CD4-positive, alpha-beta T cell treated with Interleukin-10 for 1 hour (primary cell): ENCODE results near the gene NBEA.

Experiments used
- DNase-seq: peaks from one replicate; pipeline ENCODE4 v3.0.0-alpha.2; 2020

NBEA gene

DNA sequence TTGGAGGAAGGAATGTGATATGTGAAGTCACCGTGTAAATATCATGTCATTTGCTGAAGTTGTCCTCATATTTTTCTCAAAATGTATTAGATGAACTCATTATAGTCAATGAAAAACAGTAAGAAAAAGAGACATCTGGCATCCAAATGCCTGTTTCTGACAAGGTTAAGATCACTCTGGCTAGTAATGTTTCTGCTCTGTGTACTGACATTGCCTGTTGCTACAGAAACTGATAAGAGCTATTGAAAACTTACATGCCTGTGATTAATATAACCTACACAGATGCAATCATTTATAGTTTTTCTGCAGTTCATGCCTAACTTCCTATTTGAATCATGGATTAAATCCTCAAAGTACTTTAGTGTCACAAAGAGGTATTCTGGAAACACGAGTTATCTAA is 249.8 kb downstream of the NBEA start:
- no peak for DNase-seq

DNA sequence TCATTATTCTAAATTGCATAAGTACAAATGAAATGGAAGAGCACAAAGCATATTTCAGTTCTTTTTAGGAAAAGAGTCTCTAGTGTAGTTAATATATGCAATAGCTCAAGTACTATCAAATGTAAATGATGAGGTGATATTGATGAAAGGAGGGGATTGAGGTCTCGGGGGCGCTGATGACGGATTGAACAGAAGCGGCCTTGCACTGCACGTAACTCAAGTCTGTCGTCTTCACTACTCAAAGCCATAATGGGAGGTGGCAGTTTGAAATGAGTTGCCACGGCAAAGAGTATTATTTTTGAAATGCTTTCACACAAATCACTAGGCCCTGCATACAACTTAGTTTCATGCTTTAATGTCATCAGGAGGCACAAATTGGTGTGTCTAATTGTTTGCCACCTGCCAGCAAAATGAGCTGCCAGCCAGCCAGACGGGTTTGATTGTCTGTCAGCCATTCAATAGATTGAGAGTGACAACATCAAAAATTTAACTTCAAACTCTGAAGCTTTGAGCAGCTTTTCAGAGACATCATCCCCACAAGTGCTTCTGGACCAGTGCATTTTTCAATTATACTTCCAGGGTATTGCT is 256.6 kb downstream of the NBEA start:
- DNase-seq = no peak

DNA sequence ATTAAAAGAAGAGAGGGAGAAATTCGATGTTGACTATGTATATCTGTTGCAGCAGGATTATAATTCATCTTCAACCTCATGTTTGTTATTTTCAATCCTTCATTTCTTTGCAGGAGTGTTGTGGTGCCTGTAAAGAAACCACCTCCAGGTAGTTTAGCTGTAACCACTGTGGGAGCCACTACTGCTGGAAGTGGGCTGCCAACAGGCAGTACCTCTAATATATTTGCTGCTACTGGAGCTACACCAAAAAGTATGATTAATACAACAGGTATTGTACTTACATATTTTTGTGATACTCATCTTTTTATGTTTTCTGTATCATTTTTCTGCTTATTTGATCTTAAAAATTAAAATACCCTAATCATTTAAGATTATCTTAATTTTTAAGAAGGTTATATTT is 266.5 kb downstream of the NBEA start:
- DNase-seq = no peak

DNA sequence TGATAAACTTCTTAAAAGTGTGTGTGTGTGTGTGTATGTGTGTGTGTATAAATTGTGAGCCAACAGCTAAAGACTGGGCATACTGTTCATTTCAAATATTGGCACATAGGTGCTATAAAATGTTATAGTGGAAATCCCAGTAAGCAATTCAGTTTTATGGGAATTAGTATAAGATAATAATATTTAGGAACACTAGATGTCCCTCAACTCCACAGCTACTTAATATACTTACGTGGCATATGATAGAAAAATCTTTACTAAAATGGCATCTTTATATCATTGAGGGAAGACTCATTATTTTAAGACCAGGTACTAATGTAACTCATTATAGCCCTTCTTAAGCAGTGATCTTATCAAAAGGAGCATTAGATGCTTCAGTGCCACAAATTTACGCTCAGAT is 268.2 kb downstream of the NBEA start:
- no peak for DNase-seq

DNA sequence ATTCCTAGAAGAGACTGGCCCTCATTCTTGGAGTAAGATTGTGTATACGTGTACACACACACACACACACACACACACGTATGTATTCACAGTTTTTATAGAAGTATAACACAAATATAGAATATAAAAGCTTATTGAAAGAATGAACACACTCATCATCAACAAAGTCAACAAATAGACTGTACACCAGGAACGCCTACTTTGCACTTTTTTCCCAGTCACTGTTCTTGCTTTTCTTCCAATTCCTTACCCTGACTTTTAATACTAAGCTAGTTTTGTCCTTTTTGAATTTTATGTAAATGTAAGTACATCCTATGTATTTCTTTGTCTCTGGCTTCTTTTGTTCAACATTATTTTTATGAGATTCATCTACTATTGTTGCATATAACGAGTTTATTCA is 269.9 kb downstream of the NBEA start:
- no peak for DNase-seq

DNA sequence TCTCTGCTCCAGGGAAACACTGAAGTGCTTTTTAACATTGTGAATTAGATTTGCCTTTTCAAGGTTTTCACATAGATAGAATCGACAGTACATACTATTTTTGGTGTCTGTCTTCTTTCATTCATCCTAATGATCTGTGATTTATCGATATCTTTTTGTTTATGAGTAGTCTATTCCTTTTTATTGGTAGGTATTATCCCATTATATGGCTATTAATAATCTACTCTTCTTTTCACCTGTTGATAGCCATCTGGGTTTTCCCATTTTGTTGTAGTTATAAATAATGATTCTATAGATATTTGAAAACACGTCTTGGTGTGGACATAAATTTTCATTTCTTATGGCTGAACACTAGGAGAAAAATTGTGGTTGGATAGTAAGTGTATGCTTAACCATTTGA is 271.8 kb downstream of the NBEA start:
- no peak for DNase-seq

DNA sequence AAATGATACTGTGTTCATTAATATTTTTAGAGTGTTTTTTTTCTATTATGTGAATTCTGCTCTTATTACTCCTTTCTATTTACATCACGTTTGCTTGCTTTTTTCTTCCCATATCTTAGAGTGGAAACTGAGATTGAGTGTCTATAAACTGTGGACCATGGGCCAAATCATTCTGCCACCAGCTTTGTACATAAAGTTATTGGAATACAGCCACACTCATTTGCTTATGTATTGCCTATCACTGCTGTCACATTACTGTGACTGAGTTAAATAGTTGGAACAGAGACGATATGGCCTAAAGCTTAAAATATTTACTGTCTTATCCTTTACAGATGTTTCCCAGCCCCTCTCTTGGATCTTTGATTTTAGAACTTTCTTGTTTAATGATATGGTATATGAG is 274.1 kb downstream of the NBEA start:
- DNase-seq = no peak

DNA sequence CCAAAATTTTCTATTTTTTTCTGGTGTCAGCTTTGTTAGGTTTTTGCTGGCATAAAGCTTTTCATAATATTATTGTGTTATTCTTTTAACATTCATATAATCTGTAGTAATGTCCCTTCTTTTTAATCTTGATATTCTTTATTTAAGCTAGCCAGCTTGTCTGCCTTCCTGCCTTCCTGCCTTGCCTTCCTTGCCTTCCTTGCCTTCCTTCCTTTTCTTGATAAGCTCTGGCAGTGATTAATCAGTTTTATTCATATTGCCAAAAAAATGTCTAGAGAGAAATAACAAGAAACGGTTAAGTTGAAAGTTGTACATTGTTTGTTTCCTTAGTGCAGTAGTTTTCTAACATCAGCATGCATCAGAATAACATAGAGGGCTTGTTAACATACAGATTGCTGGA is 277.0 kb downstream of the NBEA start:
- no peak for DNase-seq

DNA sequence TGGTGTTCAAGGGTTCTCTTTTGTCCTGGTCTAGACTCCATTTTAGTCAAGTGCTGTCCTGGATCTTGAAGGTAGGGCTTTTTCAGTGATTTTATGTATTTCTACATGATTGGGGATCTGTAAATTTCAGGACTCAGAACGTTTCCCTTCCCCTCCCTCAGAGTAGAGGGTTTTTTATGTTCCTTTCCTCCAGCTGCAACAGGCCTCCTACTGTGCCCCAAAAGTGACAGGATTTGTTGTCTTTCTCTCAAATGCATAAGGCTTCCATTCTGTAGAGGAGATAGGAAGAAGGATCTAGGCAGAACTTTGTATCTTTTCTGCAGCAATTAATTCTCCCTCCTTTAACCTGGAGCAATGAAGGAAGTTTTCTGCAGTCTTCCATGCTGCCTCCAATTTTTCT is 283.1 kb downstream of the NBEA start:
- no peak for DNase-seq

DNA sequence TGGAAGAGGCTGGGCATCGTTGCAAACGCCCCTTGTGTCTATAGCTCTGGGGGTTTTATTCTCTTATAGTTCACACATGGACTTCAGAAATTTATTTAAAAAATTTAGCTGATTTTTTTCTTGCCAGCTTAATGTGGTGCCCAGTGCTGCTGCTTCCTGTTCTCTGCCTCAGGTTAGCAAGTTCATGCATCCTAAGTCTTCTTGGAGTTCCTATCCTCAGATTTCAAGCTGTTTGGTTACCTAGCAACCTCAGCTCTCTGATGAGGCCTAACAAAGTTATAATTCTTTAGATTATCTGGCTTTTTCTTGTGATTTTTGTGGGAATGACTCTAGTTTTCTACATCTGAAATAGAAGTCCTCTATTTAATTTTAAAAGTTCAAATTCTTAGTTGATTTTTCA is 283.5 kb downstream of the NBEA start:
- no peak for DNase-seq

DNA sequence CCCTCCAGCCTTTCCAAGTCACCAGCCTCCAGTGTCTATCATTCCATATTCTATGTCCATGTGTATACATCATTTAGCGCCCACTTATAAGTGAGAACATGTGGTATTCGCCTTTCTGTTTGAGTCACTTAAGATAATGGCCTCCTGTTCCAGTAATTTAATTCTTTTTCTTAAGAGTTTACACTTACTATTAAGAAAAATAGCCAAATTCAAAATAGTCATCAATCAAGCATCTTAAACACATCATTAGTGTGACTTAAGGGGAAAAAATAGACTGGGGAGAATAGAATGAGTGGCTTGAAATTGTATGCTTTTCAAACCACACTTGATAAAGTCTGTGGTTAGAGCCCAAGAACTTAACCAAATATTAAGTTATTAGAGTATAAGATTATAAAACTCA is 286.5 kb downstream of the NBEA start:
- DNase-seq = no peak

DNA sequence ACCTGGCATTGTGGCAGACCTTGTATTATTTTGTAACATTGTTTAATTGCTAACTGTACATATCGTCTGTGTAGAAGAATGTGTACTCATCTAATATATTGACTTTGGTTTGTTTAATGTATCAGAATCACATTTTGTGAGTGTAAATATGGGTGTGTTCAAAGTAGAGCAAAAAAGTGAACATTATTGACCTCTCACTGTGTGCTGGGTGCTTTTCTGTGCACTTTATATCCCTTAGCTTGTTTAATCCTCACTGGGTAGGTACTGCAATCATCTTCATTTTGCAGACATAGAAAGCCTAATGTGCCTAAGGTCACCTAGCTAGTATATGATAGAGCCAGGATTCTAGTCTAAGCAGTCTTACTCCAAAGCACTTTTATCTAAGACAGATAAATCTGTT is 289.4 kb downstream of the NBEA start:
- no peak for DNase-seq

DNA sequence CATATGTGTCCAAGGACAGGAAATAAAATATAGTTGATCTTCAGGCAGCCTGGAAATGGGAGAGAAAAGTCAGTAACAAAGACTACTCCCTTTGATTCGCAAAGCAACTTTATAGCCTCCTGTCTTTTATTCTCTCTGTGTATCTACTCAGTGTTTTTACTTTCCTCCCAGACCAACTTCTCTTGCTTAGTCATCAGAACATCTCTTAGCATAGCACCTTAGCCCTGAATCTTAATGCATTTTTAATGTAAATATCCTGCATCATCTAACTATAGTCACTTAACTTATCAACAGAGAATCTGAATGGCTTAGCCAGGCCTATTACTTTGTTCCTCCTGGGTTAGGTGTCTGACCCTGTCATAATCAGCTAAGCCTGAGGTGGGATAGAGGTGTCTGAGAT is 296.2 kb downstream of the NBEA start:
- DNase-seq = no peak

DNA sequence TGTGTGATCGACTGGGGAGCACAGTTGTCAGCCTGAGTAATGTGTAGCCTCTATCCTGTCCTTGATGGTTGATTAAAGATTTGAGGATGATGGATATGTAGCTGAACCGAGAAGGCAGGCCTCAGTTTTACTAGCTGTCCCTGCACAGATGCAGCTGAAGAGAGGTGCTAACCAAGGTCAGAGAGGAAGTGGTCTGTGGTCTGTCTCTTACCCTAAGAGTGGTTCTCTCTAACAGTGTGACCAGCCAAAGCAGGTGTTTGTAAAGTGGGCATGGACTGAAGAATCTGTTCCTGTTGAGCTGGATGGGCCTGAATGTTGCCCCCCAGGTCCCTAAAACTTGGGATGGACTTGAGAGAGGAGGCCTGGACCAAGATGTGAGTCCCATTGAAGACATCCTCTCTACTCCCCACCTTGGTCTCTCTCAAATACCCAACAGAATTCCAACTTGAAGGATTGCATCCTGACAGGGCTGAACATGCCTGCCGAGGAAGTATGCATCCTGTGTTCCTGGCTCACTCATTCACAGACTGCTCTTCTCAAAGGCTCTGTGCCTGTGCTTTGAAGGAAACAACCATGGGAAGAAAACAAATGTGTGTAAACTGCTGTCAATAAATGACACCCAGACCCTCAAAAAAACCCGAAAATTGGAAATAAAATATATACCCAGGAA is 310.6 kb downstream of the NBEA start:
- DNase-seq = no peak

DNA sequence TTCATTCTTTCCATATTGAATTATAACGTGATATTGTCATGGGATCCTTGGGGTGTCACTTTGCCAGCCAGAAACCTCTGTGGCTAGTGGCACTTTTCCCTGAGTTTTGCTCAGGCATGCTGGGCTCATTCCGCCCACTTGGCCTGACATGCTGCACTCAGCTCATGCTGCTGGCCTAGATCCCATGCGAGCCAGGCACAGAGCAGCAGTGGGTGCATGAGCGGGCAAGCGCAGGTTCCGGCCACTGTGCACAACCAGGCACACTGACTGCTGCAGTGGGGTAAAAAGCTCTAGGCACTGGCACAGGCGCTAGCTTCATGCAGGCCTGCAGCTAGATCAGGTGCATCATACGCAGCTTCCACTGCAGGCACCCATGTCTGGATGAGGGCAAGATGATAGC is 313.2 kb downstream of the NBEA start:
- DNase-seq = no peak

DNA sequence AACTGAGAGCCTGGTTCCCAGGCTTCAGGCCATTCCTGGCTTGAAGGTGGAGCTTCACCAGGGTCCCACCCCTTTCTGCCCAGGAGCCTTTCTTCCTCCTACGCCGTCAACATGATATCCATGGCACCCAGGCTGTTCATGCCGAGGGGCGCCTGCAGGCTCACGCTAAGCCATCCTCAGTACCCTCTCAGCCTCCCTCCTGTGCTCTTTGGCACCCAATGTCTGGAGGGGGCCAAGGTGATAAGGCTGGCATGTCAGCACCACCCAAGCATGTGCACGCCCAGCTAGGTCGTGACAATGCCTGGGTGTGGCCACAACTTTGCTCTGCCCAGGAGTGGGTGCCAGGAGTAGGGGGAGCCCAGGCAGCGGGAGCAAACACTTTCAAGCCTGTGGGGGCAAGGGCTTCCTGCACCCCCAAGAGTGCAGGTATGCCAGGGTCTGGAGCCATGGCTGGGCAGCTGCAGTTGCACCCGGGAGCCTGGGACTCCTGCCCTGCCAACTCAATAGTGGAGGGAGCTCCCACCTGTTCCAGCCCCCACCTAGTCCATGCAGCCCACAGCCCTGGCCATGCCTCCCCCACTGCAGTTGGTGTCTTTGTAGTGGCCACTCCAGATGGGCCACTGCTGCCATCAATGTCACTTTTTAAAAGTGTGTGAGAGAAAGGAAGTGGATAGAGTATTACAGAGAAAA is 314.5 kb downstream of the NBEA start:
- DNase-seq = no peak

DNA sequence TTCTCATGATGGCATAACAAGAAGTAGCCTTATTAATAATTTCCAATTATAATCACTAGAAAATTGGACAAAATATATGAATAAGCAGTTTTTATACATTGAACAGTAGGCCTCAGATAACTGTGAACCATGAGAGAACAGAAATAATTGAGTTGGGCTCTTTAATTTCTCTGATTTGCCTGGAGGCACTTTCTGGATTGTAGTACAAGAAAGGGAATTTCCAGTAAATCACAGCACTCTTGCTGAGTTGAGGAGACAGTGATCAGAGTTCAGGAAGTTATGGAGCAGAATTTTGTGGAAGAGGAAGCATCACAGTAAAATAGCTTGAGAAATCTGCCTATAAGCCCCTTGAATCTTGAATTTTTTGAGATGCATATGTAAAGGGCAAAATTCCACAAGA is 318.2 kb downstream of the NBEA start:
- no peak for DNase-seq

DNA sequence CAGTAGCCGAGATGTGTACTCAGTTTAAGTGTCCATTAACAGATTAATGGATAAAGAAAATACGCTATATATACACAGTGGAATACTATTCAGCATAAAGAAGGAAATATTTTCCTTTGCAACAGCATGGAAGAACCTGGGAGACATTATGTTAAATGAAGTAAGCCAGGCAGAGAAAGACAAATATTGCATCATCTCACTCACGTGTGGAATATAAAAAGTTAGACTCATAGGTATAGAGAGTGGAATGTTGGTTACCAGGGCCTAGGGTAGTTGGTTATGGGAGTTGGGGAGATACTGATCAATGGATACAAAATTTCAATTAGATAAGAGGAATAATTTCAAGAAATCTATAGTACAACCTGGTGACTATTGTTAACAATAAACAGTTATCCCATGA is 324.3 kb downstream of the NBEA start:
- no peak for DNase-seq

DNA sequence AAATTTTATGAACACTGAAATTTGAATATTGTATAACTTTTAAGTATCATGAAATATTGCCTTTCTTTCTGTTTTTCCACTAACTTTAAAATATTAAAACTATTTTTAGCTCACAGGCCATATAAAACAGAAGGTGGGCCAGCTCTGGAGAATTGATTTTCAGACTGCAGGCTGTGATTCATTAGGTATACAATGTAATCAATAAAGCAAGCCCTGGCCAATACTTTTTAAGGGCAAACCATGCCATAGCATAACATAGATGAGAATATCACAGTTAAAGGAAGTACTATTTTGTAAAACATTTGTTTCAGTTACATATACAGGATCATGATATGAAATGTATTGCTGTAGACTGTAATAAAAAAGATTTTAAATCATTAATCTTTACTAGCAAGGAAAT is 336.8 kb downstream of the NBEA start:
- no peak for DNase-seq

DNA sequence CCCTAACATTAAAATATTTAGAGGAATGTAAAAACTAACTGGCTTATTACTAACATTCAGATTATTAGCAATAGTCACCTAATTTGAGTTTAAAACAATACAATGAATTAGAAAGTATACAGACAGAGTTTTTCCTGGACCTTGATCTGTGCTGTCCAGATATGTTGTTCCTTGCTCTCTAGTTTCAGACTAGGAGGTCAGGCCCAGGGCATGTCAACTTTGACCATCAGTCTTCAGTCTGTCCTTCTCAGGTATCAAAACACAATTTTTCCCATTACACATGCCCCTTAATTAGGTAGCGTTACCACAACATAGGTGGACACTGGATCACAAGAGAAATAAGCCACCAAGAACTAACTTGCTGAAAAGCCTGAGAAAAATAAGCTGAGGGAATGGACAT is 337.4 kb downstream of the NBEA start:
- DNase-seq = no peak

DNA sequence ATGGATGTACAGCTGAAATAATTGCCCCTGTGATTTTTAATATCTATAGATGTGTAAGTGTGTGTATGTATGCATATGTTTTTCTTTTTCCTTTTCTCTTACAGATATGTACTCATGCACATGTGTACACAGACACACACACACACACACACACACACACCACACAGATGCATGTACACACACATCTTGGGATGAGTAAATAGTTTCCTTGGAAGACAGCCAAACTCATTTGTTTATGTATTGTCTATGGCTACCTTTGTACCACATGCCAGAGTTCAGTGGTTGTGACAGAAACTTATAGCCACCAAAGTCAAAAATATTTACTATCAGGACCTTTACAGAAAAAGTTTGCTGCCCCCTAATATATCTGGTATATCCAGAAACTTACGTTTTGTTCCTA is 341.8 kb downstream of the NBEA start:
- no peak for DNase-seq

DNA sequence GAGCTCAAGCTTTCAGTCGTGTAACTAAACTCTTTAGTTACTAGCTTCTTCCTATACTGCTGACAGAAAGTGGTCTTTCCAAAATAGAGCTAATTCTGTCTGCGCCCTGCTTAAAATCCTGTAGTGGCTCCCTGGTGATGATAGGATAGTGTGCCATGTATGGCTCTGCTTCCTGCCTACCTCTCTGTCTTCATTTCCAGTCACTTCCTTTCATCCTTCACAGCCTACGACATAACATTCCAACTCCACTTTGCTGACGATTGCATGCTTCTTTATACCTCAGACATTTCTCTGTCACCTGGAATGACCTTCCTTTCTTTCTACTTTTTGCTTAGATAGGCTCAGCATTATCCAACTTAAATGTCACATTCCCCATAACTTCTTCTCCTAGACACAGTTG is 343.6 kb downstream of the NBEA start:
- no peak for DNase-seq

DNA sequence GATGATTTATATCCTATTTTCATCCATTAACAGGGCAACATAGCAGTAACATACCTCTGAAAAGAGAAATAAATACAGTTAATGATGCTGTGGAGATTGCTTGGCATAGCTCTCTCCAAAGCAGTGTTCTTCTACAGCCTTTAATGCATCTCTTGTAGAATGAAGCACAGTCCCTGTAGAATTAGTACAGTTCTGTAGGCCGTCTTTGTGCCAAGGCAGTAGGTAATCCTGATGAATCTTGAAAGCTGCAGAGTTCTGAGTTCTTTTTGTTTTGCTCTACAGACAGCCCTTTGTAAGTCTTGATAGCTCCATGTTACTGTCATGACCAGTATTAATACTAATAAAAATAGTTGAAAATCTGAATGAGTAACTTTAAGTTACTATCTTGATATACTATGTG is 350.3 kb downstream of the NBEA start:
- DNase-seq = no peak

DNA sequence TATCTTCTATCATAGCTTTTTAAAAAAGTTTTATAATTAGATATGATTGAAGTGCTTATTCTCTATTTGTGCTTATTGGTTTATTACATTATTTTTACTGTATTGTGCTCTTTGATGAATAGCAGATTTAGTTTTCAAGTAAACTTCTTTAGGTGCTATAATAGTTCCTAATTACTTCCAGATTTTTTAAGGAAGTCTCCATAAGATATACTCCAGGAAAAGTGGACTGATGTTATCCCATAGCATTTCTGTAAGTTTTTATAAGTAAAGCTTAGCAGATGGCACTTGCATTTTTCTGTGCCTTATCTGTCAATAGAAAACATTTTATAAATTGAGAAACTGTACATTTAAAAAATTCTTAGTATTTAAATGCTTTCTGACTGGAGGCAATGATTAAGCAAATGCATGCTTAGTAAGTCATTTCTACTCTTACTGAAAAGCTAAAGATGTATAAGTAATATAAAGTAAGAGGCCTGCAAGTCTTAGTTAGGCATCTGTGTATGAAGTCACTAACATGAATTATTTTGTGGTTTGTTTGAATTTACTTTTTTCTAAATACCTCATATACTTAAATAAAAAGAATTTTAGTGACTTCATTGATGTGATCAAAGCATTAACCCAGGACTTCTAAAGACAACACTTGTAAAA is 351.6 kb downstream of the NBEA start:
- DNase-seq = no peak
